ENCODE measurements around the gene HIF3A.

- no peak for TF ChIP-seq CTCF (IDR thresholded peaks at IDR 0.05; ENCODE audit: insufficient read depth, low read depth, low read length)
- TF ChIP-seq EZH2 (IDR thresholded peaks at IDR 0.05; ENCODE audit: insufficient read depth, low read length): no peak
These were observed 25.2 kb upstream of the HIF3A start for GRCh38 chr19:46271481-46272197.

All from astrocyte (in vitro differentiated cells and primary cell).